Heart left ventricle (tissue), 16 donors: Measurements from ENCODE around the gene NCOA5. TPM values are rescaled to one million over a fixed set of nuclear protein-coding genes. Genes with fewer than 3 reads are reported as not detected.

ENCODE experiments used
- ATAC-seq, 4 donors: fragments of 200-7000 bp; cut with Tn5 transposase; one replicate each; pipeline ENCODE4 v1.9.1; 2020 to 2022; ENCODE audit warnings: moderate library complexity in 4 of 4, mild to moderate bottlenecking in 3 of 4, moderate number of reproducible peaks in 1 of 4
- DNase-seq, 5 donors: peaks; one replicate each; pipeline ENCODE4 v3.0.0-alpha.2; 2020
- H3K27ac ChIP-seq, 12 donors: fragments of 200-600 bp; sonication (generic) in 4 of 12; one replicate each; pipeline versions ENCODE4 v1.5.0 to v1.8.0; 2016 to 2022; ENCODE audit warnings: mild to moderate bottlenecking in 2 of 12
- H3K27me3 ChIP-seq, 9 donors: fragments of 200-600 bp; sonication (generic) in 2 of 9; one replicate each; pipeline versions ENCODE4 v1.5.1 to v1.8.0; 2016 to 2022; ENCODE audit warnings: mild to moderate bottlenecking in 3 of 9
- H3K36me3 ChIP-seq, 9 donors: fragments of 200-600 bp; sonication (generic) in 2 of 9; one replicate each; pipeline versions ENCODE4 v1.5.0 to v1.8.0; 2018 to 2022; ENCODE audit warnings: mild to moderate bottlenecking in 2 of 9
- H3K4me1 ChIP-seq, 12 donors: fragments of 200-600 bp; sonication (generic) in 4 of 12; one replicate each; pipeline versions ENCODE4 v1.5.0 to v1.8.0; 2016 to 2022; ENCODE audit warnings: mild to moderate bottlenecking in 3 of 12
- H3K4me3 ChIP-seq, 12 donors: fragments of 200-600 bp; sonication (generic) in 4 of 12; one replicate each; pipeline versions ENCODE4 v1.5.0 to v1.8.0; 2017 to 2022; ENCODE audit warnings: mild to moderate bottlenecking in 9 of 12, moderate library complexity in 4 of 12
- H3K9me3 ChIP-seq, 12 donors: fragments of 200-600 bp; sonication (generic) in 4 of 12; one replicate each; pipeline versions ENCODE4 v1.5.0 to v1.8.0; 2016 to 2022; ENCODE audit warnings: mild to moderate bottlenecking in 1 of 12
- CTCF ChIP-seq, 12 donors: fragments of 200-600 bp; sonication (generic) in 4 of 12; IDR thresholded peaks; one replicate each; pipeline versions ENCODE4 v1.5.0 to v1.8.0; 2018 to 2022; ENCODE audit warnings: antibody characterized with exemption in 12 of 12, mild to moderate bottlenecking in 5 of 12
- POLR2A ChIP-seq, 2 donors: fragments of 450-650 bp; IDR thresholded peaks; one replicate each; pipeline ENCODE4 v1.6.1; 2017; ENCODE audit warnings: antibody characterized with exemption in 2 of 2, mild to moderate bottlenecking in 2 of 2, moderate library complexity in 2 of 2
- WGBS, 4 donors: extraction: QIAGEN DNeasy Blood & Tissue Kit in 2 of 4; methylation state at CpG; one replicate each; pipeline versions ENCODE4 v1.1.5 to v1.1.7; 2013 to 2018; 5-methylcytosine and 5-hydroxymethylcytosine counted together
- intact Hi-C, 10 donors: fragments of 100-400 bp; cut with DNase I; formaldehyde crosslinking; loops; one replicate each; pipeline versions ENCODE4 v1.11.1 to v1.14.2; 2022
- polyA plus RNA-seq, 2 donors: library from polyadenylated mRNA; stranded (reverse); fragments of 200-250 nt; gene quantifications; one replicate each; pipeline ENCODE4 v1.2.3, GENCODE V29; 2013
- total RNA-seq, 9 donors: library from RNA; depleted of rRNA in 2 of 9; stranded (reverse); fragments of >200 nt in 2 of 9; fragmentation: NEBNext Ultra II Directional in 3 of 9; extraction: Animal tissue kit (Norgen Biotek cat#: 25700) in 3 of 9; gene quantifications; one replicate each; pipeline versions ENCODE4 v1.1.0 to v1.2.4, GENCODE V29; 2016 to 2023
- donor health status: ischemic (EF 13 %, LVEDD 7.1; RV severe dilation, severe dysfunction).
- donor health status: healthy with polysubstance abuse.
- donor health status: DM: no; HTN: yes; CAD: no.
- donor health status: DM: no; HTN: no; CAD: no.
- donor health status: ischemic (EF 25% LVEDD 6.9; RV normal size, moderate dysfunction).
- donor health status: ischemic (EF 25% LVEDD 5.7; RV mildly dilated, moderate dysfunction).
- donor health status: healthy.
- donor health status: DM: yes; HTN: yes; CAD: no.
- donor health status: ischemic (EF 35%, LVEDD 5.7; RV mildly dilated, moderate dysfunction).
- donor health status: nonischemic (EF 11% LVEDD 7.7; RV severe dilation, severe dysfunction).
- donor health status: DM: yes; HTN: yes; CAD: no.
- donor health status: PGD.
- donor health status: ischemic (EF 29% LVEDD 5.4; RV normal size, mild dysfunction).
- donor health status: nonischemic (EF 23%, LVEDD 6.1; RV moderate dilation, normal function).

NCOA5 gene
- total and polyA plus RNA-seq, 11 donors = 5.7 to 17.4 (median 12.3) TPM

DNA sequence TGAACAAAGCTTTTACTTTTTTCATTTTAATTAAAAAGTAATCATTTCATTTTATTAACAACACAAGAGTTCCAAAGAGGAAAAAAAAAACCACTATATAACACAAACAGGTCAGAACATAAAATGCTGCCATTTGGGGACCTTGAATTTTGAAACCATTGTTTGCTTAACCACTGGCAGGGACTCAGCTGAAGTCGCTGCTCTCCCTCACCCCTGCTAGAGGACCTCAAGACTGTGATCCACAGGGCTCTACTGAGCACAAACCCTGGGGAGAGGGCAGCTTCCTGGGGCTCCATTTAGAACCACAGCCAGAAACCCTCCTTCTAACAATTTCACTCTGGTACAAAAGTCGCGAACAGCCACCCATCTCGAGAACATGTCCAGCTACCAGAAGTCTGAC, 28.8 kb downstream of the NCOA5 start:
- Histone ChIP-seq H3K27ac (peak overlapping the region in 4 of 12 donors; percentile 23 to 87 (median 29)), H3K36me3 (peaks cover 3 to 63% (median 55%) of the 10 kb centered on the region in 9 donors), H3K4me1 (peaks cover 0 to 52% (median 28%) of the 10 kb centered on the region in 12 donors), H3K9me3 (no peaks in the 10 kb centered on the region), H3K27me3 (peaks cover 0 to 27% (median 10%) of the 10 kb centered on the region in 9 donors), H3K4me3 (no peak overlapping the region)
- DNase-seq = no peak
- TF ChIP-seq CTCF (IDR thresholded peaks at IDR 0.05) (no peak), POLR2A (IDR thresholded peaks at IDR 0.05) (no peak)
- 73 to 84% (median 79%) methylated on average over 4 of the region's 4 CpGs for WGBS, 4 donors
- ATAC-seq = no peak
- intact Hi-C loops = no loop called here

DNA sequence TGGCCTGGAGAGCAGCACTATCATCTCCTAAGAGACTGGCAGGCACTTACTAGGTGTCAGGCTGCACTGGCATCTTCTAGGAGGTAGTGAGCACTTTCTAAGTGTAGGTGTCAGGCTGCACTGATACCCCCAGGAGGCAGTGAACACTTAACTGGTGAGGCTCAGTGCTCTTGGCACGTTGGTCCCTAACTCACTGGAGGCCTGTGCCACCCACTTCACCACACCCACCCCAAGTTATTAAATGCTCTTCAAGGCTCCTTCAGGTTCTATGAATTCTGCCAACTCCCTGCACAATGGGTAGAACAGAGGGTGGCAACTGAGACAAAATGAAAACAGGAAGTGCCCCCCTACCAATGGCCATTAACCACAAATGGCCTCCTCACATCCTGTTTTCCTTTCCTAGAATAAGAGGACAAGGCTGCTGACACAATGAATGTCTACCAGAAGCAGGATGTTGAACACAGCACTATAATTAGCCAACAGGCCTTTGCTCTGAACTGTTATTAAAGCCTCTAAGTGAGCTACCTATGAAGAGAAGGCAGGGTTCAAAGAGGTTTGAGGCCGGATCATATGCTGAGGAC, 29.4 kb downstream of the NCOA5 start:
- peaks cover 3 to 57% (median 49%) of the 10 kb centered on the region in 9 donors for H3K36me3 ChIP-seq
- intact Hi-C loops = no loop called here
- TF ChIP-seq CTCF (IDR thresholded peaks at IDR 0.05) (no peak), POLR2A (IDR thresholded peaks at IDR 0.05) (no peak)

DNA sequence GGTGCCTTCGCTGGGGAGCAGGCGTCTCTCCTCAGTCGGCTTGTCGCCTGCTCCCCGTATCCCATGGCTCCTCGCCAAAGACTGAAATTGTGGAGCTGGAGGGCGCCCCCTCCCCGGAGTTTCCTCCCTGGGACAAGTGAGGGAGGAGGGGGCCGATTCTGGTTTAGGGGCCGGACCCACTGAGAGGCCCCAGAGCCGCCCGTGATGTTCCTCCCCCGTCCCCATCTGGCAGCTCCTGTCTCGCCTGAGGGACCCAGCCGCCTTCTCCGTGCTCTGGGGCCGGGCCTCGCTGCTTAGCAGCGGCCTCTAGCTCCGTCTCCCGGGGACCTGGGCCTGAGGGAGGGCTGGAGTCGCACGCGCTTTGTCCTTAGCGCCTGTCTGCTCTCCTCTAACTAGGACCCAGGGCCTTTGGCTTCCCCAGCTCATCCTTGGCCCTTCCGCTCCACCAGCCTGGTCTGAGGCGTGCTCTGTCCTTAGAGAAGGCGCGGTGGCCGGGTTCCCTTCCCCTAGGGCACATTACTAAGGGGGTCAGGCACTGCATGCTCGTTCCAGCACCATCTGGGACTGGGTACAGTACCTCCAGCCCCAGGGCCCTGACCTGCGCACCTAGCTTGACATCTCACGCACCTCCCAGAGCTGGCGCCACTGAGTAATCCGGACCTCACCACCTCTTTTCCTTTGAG, 31.0 kb downstream of the NCOA5 start:
- no peak for TF ChIP-seq CTCF (IDR thresholded peaks at IDR 0.05)
- peaks cover 0 to 52% (median 28%) of the 10 kb centered on the region in 12 donors for H3K4me1 ChIP-seq
- H3K36me3 ChIP-seq = peaks cover 0 to 40% (median 32%) of the 10 kb centered on the region in 9 donors
- ATAC-seq (peak in 3 of 4 donors; percentile 12 to 15 (median 13)), DNase-seq (peak in 1 of 5 donors; percentile 60)
- peak overlapping the region in 1 of 12 donors; percentile 66 for H3K27ac ChIP-seq
- H3K9me3 ChIP-seq = no peaks in the 10 kb centered on the region
- peaks cover 0 to 48% (median 17%) of the 10 kb centered on the region in 9 donors for H3K27me3 ChIP-seq
- peak overlapping the region in 9 of 12 donors; percentile 27 to 50 (median 38) for H3K4me3 ChIP-seq
- intact Hi-C loops = no loop called here
- WGBS, 4 donors = 13 to 49% (median 22%) methylated on average over 14 to 35 of the region's 35 CpGs

More for the DNA sequence above, 29.4 kb downstream of the NCOA5 start:
- 45 to 65% (median 58%) methylated on average over 2 of the region's 2 CpGs for WGBS, 4 donors
- Histone ChIP-seq H3K27me3 (peaks cover 0 to 32% (median 14%) of the 10 kb centered on the region in 9 donors), H3K27ac (peak overlapping the region in 4 of 12 donors; percentile 23 to 87 (median 29)), H3K4me3 (no peak overlapping the region), H3K4me1 (peaks cover 0 to 52% (median 28%) of the 10 kb centered on the region in 12 donors), H3K9me3 (no peaks in the 10 kb centered on the region)
- DNase-seq (no peak), ATAC-seq (peak in 2 of 4 donors; percentile 43 to 65)
